Activated effector memory CD4-positive, alpha-beta T cell treated with Interleukin-2 at 50 U/mL for 16 hours (primary cell): ENCODE results near the gene MYOM1.

Experiments
- DNase-seq: peaks from one replicate; pipeline ENCODE4 v3.0.0-alpha.2; 2020

MYOM1 gene

DNA sequence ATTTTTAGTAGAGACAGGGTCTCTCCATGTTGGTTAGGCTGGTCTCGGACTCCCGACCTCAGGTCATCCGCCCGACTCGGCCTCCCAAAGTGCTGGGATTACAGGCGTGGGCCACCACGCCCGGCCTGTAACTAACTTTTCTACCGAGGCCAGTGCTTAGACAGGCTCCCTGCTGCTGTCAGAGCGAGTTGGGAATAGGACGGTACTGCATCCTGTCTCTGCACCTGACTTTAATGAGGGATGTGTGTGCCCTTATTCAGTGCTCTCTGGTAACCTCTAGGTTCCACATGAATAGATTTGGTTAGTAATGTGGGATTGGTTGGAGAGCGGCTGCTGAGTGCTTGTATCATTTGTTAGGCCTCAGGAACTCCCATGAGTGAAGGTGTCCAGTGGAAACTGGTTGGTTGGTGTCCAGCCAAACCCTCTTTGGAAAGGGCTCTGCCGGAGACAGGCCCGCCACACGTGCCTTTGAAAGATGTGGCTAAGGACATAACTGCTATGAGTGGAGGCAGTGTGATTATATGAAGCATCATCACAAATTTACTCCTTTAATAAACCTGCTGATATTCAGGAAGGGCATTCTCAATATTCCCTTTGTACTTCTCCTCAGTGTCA lies 36.6 kb downstream of the MYOM1 start:
- DNase-seq = no peak

DNA sequence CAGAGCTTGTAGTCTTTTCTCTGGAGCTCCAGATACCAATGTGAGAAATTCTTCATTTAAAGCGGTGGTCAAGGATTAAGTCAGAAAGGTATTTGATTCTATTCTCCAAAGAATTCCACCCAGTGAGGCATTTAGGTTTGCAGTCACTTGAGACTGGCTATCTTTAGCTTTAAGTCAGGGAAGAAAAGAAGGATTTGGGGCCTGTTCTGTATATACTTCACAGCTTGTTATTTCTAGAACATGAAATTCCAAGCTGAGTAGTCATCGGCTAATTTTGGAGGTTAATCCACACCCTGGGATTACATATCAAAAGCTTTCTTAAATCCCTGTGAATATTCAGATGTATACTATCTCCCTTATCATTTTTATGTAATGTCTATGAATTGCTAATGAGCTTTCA lies 39.4 kb downstream of the MYOM1 start:
- DNase-seq = no peak

GRCh38 chr18:3179430-3180089 lies 40.2 kb downstream of the MYOM1 start:
- no peak for DNase-seq

DNA sequence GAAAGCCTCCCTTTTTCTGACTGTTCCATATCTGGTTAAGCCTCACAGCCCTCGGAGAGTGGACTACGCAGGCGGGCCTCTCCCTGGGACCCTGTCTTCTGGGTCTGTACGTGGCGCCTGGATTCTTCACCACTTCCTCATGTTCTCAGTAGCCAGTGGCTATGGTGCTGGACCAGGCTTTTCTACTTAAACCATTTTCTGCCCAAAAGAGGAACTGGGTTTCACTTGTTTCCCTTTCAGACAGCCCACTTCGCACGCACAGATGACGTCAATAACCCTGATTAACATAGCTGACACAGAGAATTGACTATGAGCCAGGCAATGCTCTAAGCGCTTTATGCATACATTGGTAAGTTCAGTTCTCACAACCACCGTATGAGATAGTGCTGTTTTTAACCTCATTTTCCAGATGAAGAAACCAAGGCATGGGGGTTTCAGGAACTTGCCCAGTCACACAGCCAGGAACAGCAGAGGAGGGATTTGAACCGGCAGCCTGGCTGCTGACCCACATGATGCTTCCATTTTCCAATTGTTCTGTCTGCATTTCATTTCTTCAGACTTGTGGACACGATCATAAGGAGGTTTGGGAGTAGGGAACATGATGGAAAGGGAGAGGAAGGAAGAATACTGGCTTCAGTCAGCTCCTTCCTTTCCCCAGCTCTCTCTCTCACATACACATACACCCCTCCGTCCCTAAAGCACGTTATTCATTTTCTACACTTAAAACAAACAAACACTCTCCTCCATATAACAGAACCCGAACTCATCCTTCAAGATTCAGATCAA lies 41.7 kb downstream of the MYOM1 start:
- DNase-seq = no peak

DNA sequence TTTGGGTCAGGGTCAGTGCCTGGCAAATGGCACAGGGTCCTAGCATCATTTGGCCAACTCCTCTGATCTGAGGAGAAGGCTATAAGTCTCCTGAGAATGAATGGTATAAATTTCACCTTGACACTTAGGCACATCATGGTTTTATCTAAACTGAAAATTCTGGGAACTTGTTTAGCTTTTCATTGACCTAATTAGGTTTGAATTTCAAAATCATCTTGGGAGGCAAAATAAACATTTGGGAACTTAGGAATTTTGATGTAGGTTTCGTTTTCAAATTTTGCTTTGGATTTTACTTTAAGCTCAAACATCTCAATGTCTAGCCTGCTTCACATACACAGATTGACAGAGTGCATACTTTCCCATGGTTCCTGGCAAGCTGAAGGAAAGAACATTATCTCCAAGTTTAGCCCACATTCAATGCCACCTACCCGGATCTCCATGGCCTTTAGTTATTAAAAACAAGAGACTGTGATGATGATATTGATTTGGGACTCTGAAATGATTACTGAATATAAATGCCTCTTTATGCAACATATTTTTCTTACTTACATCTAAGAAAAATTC lies 44.5 kb downstream of the MYOM1 start:
- DNase-seq = no peak

- no peak for DNase-seq
Measured at GRCh38 chr18:3172097-3172496, 47.7 kb downstream of the MYOM1 start.

DNA sequence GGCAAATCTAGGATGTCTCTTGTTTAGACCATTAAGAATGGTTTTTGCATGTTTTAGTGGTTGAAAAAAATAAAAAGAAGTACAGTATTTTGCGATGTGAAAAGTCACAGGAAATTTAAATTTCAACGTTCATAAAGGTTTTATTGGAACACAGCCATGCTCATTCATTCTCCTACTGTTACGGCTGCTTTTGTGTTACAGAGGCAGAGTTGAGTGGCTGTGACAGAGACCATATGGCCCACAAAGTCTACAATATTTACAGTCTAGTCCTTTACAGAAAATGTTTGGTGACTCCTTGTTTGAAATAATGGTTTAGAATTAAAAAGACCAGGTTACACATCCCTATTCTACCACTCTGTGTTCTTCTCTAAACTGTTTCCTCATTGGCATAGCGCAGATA lies 48.1 kb downstream of the MYOM1 start:
- no peak for DNase-seq

GRCh38 chr18:3170441-3171161 lies 49.2 kb downstream of the MYOM1 start:
- no peak for DNase-seq

DNA sequence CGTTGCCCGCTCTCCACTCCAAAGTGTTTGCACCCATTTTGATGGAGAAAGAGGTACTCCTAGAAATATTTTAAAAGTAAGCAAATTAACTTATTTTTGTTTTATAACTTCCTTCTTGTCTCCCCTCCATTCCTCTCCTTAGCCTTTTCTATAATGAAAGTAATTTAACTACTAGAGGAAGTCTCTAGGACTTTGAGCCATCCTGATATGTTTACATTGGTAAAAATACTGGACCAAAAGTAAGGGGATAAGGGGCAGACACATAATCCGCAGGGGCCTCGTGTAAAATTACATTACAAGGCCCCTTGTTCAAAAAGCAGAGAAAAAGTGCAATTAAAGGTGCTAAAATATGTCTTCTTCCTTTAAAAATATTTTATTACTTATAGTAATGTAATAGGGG lies 55.4 kb downstream of the MYOM1 start:
- no peak for DNase-seq

DNA sequence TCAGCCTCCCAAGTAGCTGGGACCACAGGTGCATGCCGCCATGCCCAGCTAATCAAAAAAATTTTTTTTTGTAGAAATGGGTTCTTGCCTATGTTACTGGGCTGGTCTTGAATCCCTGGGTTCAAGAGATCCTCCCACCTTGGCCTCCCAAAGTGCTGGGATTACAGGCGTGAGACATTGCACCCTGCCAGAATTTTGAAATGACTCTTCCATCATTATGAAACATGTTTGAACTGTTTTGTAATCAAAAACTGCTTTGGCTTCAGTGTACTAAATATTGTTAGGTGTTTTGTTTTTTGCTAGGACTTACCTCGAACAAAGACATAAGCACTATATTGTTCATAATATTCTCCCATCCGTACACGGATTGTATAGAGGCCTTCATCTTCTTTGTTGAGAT lies 55.8 kb downstream of the MYOM1 start:
- DNase-seq = no peak

- no peak for DNase-seq
Measured at GRCh38 chr18:3162181-3162580, 57.6 kb downstream of the MYOM1 start.

DNA sequence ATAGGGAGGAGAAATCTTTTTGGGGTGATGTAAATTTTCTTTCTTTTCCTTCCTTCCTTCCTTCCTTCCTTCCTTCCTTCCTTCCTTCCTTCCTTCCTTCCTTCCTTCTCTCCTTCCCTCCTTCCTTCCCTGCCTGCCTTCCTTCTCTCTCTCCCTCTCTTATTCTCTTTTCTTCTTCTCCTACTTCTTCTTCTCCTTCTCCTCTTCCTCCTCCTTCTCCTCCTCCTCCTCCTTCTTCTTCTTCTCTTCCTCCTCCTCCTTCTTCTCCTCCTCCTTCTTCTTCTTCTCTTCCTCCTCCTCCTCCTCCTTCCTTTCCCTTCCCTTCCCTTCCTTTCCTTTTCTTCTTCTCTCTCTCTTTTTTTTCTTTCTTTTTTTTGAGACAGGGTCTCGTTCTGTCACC lies 59.9 kb downstream of the MYOM1 start:
- DNase-seq = no peak

- no peak for DNase-seq
Measured at GRCh38 chr18:3157606-3158005, 62.2 kb downstream of the MYOM1 start.

DNA sequence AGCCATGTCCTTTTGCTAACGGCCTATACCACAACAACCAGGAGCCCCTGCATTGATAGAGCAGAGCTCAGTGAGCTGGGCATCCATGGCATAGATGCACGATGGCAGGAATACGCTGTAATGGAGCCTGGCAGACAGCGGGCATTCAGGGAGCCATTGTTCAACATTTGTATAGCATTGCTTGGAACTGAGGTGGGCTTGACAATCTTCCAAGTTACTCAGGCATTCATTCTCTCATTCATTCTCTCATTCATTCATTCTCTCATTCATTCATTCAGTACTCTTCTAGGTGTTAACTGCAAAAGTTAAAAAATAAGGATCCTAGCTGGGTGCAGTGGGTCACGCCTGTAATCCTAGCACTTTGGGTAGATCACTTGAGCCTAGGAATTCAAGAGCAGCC lies 62.7 kb downstream of the MYOM1 start:
- DNase-seq = no peak

DNA sequence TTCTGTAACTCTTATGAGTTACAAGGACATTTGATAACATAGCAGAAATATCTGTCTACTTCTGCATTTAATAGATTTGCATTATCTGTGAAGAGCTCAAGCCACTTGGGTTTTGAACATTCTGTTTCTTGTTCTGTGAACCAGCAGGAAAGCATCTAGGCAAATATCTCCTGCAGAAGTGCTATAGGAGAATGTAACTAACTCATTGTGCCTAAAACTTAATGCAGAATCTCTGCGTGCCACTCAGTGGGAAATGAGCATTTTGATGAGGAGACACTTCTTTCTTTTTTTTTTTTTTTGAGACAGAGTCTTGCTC lies 63.5 kb downstream of the MYOM1 start:
- no peak for DNase-seq

DNA sequence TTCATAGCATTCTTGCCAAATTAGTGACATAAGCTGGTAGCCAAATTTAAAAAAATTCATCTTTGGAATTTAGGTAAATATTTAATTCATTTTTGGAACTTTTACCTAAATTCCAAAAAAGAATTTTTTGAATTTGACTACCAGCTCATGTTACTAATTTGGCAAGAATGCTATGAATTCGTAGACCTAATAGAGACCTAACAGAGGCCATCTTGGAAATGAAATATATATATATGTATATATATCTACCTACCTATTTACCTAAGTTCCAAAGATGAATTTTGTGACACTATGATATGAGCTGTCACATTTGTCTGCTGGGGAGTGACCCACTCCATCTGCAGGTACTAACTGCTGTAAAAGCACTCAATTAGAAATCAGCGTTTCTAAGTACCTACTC lies 65.6 kb downstream of the MYOM1 start:
- no peak for DNase-seq

DNA sequence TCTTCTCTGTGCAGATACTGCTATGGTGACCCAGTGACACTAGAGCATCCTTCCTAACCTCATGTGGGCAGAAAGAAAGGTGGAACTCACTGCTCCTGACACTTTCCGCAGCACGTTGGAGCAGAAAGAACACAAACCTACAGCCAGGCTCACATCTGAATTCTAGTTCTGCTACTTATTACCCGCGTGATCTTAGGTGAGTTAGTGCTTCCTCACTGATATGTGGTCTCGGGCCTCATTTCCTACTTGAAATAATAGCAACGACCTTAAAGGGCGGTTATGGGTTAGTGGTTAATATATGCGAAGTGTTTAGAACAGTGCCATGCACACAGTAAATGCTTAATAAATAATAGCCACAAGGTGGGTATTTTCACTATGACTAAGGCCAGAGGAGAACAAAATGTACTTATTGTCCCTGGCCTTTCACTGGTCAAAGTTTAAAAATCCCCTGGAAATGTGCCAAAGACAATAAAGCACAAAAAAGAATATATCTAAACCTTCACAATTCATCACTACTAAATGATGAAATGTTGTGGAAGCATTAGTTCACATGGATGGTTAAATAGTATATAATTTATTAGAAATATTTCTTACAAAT lies 66.6 kb downstream of the MYOM1 start:
- no peak for DNase-seq

- DNase-seq = no peak
Measured at GRCh38 chr18:3152294-3152693, 67.5 kb downstream of the MYOM1 start.

GRCh38 chr18:3151399-3152264 lies 68.1 kb downstream of the MYOM1 start:
- no peak for DNase-seq

DNA sequence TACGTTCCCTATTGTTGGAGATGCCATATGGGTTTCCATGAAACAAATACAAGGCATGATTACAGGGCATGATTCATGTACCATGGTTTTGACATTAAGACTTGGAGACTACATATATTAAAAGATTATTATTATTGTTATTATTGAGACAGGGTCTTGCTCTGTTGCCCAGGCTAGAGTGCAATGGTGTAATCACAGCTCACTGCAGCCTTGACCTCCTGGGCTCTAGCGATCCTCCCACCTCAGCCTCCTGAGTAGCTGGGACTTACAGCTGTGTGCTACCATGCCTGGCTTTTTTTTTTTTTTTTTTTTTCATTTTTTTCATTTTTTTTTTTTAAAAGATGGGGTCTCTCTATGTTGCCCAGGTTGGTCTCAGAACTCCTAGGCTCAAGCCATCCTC lies 69.1 kb downstream of the MYOM1 start:
- DNase-seq = no peak

- DNase-seq = no peak
Measured at GRCh38 chr18:3150274-3150673, 69.5 kb downstream of the MYOM1 start.

GRCh38 chr18:3148930-3149535 lies 70.7 kb downstream of the MYOM1 start:
- no peak for DNase-seq
